GM19455 (cell line): ENCODE measurements around the gene PRKACA.
"Not testable (repeated sequence)": the region's sequence is repeated elsewhere in the genome, so short reads cannot be mapped to it uniquely, and the experiment has no call there.

Experiments used
- ATAC-seq: cut with Tn5 transposase; IDR thresholded peaks from one replicate; pipeline ENCODE4 v1.9.1; 2021; ENCODE audit not compliant: unreplicated experiment

PRKACA gene

GRCh38 chr19:14052470-14052869 lies 65.1 kb downstream of the PRKACA start:
- no peak for ATAC-seq

DNA sequence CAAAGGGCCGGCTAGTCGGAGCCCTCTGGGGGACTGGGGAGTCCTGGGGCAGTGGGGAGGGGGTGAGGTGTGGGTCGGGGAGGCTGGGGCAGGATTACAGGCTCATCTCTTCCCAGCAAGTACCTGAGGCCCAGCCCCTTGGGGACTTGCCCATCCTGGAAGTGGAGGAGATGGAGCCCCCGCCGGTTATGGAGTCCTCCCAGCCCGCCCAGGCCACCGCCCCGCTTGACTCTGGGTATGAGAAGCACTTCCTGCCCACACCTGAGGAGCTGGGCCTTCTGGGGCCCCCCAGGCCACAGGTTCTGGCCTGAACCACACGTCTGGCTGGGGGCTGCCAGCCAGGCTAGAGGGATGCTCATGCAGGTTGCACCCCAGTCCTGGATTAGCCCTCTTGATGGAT lies 65.6 kb downstream of the PRKACA start:
- no peak for ATAC-seq

DNA sequence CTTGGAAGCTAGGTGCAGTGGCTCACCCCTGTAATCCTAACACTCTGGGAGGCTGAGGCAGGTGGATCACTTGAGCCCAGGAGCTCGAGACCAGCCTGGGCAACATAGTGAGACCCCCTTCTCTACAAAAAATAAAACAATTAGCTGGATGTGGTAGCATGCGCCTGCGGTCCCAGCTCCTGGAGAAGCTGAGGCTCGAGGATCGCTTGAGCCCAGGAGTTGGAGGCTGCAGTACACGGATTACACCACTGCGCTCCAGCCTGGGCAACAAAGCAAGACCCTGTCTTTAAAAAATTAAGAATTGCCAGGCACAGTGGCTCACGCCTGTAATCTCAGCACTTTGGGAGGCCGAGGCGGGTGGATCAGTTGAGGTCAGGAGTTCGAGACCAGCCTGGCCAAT lies 66.6 kb downstream of the PRKACA start:
- ATAC-seq, result not testable (repeated sequence)

GRCh38 chr19:14050512-14050911 lies 67.0 kb downstream of the PRKACA start:
- no peak for ATAC-seq

DNA sequence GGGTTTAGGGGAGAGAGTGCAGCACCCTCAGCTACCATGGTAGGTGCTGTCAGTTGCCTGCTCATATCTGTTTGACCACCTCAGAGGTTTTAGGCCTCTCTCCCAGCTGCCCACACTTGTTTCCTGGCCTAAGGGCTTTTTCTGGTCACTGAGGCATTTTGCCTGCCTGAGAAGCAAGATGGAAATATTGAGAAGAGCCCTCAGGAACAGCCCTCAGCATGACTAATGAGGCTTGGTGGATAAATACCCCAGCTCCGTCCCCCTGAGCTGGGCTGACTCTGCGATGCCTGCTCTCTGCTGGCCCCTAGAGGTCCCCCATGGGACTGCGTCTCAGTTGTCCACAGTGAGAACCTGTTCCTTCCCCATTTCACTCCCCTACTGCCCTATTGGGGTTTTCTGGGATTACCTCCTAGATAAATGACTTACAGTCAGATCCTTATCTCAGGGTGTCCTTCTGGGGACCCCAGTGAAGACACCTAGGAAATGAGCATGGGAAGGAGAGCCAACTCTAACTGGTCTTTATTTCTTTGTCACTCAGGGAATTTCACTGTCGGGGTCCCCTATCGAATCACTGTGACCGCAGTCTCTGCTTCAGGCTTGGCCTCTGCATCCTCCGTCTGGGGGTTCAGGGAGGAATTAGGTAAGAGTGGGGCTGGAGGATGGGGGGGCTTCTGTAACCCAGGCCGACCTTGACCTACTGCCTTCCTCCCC lies 69.0 kb downstream of the PRKACA start:
- ATAC-seq, result no peak

- not testable (repeated sequence) for ATAC-seq
These were observed 69.7 kb downstream of the PRKACA start for GRCh38 chr19:14047866-14048265.

- not testable (repeated sequence) for ATAC-seq
These were observed 74.6 kb downstream of the PRKACA start for GRCh38 chr19:14042659-14043608.
